Stimulated activated naive CD4-positive, alpha-beta T cell (primary cell): Measurements from ENCODE around the gene FSTL4.

ENCODE experiments used
- DNase-seq, 6 experiments: peaks; one replicate each; lab custom pipeline; 2025; lab: John Stamatoyannopoulos, UW

FSTL4 gene

DNA sequence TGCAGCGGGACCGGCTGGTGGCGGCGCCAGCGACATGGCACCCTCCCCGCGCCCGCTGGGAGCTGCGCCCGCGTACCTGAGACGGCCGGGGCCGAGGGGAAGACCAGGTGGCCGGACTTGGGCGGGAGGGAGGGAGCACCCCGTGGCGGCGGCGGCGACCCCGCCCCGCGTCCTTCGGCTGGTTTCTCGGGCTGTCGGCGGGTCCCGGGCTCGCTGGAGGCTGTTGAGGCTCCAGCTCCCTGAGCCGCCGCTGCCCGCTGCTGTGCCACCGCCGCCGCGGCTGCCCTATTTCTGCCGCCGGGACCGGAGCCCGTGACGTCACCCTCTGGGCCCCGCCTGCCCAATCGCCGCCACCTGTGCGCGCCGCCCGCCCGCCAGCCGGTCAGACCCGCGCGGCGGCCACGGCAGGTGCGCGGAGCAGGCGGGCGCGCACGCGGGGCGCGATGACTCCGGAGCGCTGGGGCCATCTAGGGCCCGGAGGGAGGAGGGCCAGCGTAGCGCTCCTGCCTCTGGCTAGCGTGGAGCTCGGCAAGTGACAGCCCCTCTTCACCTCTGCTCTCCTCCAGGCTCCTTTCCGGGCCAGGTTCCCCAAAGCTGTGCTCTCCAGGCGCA is at the start of gene FSTL4:
FSTL4 (minus strand) TSS at position 293 of the 612 bp plus-strand sequence.
- peak in 2 of 6 experiments; percentile 1 to 12 for DNase-seq

DNA sequence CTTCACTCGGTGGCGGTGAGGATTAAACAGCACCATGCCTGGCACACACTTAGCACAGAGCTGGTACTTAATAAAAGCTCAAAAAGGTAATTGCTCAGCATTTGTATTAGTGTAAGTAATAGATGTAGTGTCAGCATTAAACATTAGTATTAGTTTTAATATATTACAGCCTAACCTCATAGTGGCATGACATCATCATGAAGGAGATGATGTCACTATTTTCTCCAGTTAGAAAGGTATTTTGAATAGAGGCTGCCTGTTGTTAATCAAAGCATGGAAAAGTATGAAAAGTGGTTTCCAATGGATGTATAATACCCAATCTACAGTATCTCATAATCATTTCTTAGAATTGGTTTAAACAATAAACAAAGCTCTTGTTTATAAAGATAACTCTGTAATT is 49.0 kb upstream of the FSTL4 start:
- no peak for DNase-seq

DNA sequence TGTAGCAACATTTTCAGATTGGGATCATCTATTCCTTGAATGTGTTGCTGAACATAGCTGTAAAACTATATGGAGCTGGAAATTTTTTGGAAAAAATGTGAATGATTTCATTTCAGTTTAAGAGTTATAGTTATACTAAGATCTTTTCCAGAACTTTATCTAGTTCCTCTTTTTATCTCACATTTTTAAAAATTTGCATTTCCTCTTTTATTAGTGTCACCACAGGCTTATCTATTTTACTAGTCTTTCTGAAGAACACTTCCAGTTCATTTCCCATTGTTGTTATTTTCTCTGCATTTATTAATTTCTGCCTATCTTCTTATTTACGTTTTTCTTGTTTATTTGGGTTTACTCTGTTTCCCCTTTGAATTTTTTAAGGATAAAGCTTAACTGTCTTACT is 46.0 kb upstream of the FSTL4 start:
- DNase-seq, result no peak

DNA sequence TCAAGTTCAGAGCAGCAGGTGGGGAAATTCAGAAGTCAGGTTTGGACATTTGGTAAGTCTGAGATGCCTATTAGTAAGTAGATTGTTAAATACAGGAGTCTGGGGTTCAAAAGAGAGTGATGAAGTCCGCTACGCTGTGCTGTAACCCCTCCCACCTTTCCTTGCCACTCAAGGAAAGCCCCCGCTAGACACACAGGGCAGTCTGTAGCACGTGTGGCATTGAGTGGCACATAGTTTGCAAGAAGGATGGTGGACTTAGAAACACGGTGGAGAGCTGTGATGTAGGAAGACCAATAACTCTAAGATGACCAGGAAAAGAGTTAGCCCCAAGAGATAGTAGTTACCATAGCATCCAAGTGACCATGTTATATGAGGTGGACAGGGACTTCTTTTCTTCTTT is 44.7 kb upstream of the FSTL4 start:
- DNase-seq, result no peak

DNA sequence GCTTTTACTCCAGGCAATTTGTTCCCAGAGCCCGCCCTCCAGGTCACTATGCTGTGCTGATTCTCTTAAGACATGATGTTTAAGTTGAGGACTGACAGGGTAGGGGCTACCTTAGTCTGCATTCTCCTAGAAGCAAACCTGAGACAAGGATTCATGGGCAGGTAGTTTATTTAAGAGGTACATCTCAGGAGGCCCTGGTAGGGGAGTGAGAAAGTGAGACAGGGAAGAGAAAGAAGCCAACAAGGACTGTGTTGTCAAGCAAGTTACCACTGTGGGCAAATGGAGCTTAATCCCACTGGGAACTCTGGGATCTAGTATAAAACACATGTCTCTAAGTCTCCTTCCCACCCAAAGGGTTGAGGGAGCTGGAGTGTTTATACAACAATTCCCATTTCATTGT is 43.6 kb upstream of the FSTL4 start:
- no peak for DNase-seq

DNA sequence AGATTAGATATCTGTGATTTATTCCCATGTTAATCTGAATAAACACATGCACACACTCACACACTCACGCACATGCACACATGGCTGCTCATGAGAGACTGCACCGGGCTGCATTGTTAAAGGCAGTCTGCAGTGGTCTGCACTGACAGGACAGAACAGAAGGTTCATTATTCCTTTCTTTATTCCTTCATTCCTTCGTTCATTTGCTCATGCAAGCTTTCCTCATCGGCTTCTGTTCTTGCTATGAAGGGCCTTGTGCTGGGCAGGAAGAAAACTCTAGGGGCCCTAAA is 41.4 kb upstream of the FSTL4 start:
- no peak for DNase-seq

DNA sequence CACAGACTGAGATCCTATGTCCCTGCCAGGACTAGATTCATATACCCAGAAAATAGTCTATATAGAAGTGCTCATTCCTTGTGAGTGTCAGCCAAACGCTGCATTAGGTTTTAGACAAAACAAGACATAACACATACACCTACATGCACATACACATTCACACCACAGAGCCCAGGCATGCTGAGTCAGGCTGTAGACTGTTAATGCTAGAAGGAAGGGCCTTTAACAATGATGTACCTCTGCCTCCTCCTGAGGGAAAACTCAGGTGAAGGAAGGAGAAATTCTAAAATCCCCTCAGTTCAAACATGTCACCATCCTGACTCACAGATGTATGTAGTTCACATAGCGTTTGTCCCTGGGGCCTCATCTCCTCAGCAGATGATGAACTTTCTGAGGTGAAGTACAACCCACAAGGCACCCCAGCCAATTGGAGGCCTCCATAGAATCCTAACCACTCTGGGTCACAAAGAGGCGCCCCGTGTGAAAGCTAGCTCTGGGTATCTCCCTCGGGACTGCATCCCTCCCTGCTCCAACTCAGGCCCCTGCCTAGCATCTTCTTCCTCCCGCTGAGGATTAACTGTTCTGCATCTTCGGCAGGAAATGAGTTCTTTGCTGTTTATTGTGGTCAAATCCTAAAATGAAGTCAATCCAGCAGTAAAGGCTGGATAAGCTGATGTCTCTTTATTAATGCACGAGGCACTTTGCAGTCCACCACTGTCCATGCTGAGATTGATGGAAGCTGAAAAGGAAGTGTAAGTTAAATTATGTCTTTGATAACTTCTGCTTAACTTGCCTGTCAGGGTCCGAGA is 40.8 kb upstream of the FSTL4 start:
- no peak for DNase-seq

DNA sequence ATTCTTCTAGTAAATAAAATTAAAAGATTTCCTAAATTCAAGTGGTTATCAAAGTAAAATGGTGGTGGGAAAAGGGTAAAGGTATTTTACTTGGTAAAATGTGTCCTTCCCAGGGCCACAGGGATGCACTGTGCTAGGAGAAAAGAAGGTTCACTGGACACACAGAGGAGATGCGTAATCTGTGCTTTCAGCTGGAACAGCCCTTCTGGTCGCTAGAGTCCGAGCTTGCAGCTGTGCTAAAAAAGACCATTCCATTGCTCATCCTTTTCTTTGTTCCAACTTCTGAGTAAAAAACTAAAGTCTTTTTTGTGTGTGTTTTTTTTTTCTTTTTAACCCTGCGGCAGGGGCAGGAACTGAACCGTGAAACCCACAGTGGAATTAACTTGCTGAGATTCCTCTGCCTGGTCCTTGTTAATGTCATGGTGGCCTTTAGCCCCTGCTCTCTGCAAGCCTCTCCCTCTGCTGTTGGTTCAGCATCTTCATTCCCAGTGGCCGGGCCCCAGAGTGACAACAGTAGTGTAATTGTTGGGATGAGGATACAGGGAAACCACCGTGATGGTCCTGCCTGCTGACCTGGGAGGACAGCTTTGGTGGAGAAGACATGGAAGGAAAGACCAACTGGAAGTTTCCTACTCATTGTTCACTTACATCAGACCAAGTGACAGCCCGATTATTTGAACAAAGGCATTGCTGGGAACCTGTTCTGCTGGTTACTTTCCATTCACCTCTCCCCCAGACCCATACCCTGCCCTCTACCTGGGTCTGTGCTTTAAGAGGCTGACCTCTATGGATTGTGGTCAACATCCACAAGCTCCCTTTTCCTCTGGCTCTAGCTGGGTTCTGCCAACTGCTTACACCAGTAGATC is 31.9 kb upstream of the FSTL4 start:
- no peak for DNase-seq

DNA sequence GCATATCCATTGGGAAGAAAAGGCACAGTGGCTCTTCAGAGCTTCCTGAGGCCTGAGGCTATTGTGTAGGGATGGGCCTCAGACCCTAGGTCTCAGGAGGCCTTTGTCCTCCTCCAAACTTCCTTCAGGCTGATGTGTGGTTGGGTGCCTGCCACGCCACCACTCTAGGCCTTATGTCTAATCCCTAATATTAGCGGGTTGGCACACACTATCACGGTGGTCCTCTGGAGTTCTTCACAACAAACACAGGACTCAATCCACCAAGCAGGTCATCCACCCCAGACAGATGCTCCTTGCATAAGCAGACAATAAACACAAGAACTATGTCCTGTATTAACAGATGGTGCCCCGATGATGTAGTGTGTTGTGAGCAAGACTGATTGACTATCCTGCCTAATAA is 31.0 kb upstream of the FSTL4 start:
- no peak for DNase-seq

DNA sequence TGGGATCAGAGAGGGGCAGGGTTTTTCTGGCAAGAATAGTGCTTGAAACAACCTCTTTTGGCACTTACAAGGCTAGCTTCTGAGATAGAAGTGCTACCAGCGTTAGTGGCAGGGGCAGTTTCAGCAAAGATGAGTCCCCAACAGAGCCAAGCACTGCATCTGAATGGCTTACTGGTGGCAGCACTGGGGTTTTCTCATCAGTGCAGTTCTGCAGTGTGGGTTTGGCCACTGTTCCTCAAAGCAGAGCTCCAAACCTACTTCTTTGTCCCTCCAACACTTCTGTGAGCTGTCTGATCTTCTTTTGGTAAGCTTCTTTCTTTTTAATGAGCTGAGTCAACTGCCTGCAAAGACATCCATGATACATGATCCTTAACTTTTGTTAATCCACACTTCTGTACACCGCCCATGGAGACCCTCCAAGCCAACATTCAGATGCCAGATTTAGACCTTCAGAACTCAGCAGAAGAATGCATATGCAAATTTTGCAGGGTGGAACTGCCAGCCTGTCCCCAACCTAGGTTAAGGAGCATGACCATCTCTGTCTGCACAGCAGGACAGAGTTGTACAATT is 29.9 kb upstream of the FSTL4 start:
- no peak for DNase-seq

DNA sequence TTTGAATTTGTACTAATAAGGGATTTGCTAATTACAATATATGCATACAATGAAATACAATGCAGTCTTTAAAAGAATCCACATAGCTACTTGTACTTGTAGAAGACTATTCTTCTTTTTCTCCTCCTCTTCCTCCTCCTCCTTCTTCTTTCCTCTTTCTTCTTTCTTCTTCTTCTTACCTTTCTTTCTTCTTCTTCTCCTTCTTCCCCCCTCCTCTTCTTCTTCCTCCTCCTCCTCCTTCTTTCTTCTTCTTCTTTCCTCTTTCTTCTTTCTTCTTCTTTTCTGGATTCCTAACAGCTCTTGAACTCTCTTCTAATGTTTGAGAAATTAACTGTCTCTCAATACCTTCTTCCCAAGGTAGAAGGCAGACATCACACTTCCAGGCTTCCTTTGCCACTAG is 29.3 kb upstream of the FSTL4 start:
- no peak for DNase-seq

DNA sequence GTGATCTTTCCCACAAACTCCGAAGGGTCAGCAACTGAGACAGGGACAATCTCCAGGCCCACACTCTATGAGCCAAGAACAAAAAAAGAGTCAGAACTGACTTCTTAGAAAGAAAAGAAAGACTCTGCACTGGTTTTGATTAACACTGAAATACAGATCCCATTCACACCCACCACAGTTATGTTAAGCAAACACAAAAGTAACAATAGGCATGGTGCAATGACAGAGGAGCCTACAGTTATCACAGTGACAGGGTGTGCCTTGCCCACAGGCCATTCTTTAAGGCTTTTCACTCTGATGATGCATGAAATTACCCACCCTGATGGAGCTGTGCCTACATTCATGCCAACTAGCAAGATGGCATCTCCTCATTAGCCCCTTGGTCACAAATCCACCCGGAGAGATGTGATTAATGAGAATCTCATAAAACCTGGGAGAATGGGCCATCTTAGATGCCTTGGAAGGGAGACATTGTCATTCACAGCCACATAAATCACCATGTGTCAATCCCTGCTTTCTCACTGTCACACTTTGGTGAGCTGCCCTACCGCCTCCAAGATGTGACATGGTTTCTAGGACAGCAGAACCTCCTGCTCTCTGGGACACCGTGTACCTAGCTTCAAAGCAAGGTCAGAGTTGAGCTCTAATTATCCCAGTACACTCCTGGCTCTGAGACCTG is 27.6 kb upstream of the FSTL4 start:
- no peak for DNase-seq

DNA sequence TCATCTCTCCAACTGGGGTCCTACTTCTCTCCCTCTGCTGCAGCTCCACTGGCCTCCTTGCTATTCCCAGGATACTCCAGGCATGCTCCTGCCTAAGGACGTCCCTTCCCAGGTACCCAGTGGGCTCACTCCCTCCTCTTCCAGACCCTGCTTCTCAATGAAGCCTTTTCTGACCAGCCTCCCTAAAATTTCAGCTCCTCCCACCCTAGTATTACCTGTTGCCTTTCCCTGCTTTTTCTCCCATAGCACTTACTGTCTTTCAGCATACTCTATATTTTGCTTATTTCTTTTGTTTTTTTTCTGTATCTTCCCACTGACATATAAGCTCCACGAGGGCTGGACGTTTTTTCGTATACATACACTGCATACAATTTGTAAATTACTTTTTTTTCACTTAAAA is 26.1 kb upstream of the FSTL4 start:
- no peak for DNase-seq

DNA sequence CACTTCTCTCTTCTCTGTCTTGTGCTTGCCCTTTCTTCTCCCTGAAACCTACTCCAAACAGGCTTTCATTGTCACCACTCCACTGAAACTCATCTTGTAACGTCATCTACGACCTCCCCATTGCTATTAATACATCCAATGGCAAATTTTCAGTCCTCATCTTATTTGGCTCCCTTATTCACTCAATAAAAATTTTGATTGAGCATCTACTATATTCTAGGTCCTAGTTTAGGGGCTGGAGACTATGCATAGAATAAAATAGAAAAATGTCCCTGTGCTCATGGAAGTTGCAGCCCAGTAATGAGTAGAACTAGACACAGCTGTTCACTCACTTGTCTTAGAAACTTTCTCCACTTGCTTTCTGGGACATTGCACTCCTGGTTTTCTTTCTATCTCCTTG is 24.9 kb upstream of the FSTL4 start:
- no peak for DNase-seq

DNA sequence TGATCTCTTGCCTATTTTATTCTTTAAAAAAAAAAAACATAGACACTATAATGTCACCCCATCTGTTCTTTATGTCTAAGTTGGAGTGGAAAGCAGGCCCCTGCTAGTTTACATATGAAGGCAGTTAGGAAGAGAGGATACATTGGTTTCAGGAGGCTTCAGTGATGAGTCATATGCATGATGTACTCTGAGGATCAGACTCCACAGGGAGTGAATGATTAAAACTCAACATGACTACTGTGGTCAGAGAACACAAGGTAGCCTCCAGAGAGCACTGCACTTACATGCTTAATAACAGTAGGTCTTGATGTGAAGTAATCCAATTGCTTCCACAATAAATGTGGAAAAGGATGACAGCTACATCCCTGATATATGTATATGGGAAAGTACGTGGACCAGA is 22.7 kb upstream of the FSTL4 start:
- no peak for DNase-seq

DNA sequence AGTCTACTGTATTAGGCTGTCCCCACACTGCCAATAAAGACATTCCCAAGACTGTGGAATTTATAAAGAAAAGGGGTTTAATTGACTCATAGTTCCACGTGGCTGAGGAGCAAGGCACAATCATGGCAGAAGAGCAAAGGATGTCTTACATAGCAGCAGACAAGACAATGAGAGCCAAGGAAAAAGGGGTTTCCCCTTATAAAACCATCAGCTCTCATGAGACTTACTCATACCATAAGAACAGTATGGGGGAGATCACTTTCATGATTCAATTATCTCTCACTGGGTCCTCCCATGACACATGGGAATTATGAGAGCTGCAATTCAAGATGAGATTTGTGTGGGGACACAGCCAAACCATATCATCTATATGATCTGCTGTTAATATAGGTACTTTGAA is 14.8 kb upstream of the FSTL4 start:
- no peak for DNase-seq

DNA sequence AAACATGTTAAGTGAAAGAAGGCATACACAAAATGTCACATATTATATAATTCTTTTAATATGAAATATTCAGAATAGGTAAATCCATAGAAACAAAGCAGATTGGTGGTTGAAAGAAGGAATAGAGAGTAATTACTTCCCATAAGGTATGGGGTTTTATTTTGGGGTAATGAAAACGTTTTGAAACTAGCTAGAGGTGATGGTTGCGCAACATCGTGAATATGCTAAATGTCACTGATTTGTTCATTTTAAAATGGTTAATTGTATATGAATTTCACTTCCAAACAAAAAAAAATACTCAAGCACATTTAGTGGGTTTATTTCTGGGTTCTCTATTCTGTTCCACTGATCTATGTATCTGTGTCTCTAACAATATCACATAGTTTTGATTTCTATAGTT is 12.0 kb upstream of the FSTL4 start:
- DNase-seq, result no peak

DNA sequence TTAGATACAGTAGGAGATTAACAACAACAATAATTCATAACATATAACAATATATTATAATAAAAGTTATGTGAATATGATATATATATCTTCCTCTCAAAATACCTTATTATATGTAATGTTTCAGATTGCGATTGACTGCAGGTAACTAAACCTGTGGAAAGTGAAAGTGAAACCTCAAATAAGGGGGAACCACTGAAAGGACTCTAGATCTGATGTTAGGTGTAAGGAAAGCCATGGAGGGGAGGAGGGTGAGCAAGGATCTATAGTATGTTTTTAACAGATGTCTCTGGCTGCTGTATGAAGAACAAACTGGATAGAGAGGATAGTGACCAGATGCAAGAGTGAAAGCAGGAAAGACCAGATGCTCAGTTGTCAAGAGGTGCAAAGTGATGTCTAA is 5.8 kb upstream of the FSTL4 start:
- peak in 1 of 6 experiments; percentile 2 for DNase-seq

DNA sequence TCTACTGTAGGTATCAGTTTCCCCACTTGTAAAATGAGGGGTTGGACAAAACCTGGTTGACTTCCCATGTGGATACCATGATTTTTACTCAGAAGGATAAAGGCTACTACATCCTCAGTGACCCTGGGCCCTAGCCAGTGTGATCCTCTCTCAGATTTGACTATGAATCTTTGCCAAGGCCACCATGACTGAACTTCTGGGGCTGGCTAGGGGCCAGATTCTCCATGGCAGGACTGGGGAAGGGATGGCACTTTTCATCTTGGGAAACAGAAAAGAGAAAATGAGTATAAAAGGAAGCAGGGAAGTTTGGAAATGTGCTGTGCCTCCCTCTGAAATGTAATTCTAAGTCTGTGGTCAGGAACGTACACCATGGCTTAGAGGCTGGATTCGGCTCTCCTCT is 1.4 kb upstream of the FSTL4 start:
- DNase-seq, result no peak

DNA sequence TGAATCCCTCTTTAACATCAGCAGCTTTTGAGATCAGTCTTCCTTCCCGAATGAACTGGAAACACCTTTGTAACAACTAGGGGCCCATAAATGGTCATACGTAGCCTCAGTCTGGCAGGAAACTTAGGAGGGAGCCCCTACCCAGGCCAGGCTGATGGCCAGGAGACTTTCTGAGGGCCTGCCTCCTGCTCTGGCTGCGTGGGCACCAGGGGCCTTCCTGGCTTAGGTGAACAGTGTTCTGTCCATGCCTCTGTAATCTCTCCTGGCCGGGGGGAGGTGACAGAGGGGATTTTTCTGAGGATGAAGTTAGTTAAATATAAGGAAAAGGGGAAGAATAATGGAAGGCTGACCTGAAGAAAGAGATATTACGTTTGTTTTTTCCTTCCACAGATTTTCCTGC is 843 bp upstream of the FSTL4 start:
- DNase-seq, result no peak

DNA sequence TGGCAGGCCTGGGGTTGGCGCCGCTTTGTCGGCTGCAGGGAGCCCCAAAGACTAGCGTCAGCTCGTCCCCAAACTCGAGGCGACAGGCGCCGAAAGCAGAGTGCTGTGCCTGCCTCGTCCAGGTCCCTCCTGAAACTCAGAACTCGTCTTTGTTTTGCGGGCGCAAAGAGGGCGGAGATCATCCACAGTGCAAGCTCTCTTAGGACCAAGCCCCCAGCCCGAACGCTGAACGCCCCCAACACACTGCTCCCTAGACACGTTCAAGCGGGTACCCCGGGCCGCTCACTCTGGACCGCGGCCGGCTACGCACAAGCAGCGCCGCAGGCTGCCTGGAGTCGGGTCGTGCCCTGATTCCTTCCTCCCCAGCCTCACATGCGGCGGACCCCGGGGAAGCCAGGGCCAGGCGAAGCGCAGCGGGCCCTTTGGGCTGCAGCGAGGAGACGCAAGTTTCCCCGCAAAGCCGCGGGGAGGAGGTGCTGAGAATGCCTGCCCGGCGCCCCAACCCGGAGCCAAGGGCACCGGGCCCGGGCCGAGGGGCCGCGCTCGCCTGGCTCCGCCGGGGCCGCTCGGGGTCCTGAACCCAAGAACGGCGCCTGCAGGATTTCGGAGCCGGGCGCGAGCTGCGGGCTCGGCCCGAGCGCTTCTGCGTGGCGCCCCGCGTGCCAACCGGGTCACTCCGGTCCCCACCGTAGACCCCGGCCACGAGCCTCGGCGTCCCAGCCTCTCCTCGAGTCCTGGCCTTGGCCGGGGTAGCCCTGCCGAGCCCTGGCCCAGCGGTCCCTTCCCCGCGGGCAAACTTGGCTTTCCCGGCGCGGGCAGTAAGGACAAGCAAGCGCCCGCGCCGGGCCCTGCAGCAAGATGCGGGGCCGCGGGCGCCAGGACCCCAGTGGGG is 738 bp downstream of the FSTL4 start:
- no peak for DNase-seq
